ENCODE measurements around the gene PDE7B. TPM values are rescaled to one million over a fixed set of nuclear protein-coding genes. Genes with fewer than 3 reads are reported as not detected.

PDE7B gene
- total and polyA plus RNA-seq, 9 of the 15 experiments (the other 6 are each of a cell fraction or from before 2014, with no cell fraction given) = 0.01 TPM; not detected in 8

- Histone ChIP-seq H3K4me1 (replicated peaks in 1 of 2; ENCODE audit: control insufficient read depth in 2 of 2, insufficient read depth in 2 of 2, low read length in 2 of 2) (no peaks in the 10 kb centered on the region), H2AFZ (ENCODE audit: low read depth, low read length) (no peak overlapping the region), H3K27me3 (ENCODE audit: control insufficient read depth in 2 of 2, insufficient read depth in 2 of 2, low read length in 2 of 2) (peaks cover 5 to 21% of the 10 kb centered on the region in 2 experiments; a peak in 4 of 5 replicates), H3K9me1 (ENCODE audit: control insufficient read depth, insufficient read depth, low read length) (no peaks in the 10 kb centered on the region), H3K27ac (ENCODE audit: extremely low read depth, low read depth, low read length) (no peak overlapping the region), H3K9ac (ENCODE audit: insufficient read depth in 1 of 2, low read depth in 2 of 2, low read length in 2 of 2) (no peak overlapping the region), H3K4me2 (ENCODE audit: insufficient read depth, low read length) (no peak overlapping the region), H3K36me3 (ENCODE audit: control insufficient read depth, insufficient read depth, low read length) (no peaks in the 10 kb centered on the region), H3K4me3 (no peak overlapping the region), H3K9me3 (replicated peaks; ENCODE audit: control insufficient read depth, insufficient read depth, low read depth, low read length) (no peaks in the 10 kb centered on the region), H3K79me2 (ENCODE audit: control insufficient read depth, insufficient read depth, low read length) (no peaks in the 10 kb centered on the region), H4K20me1 (replicated peaks; ENCODE audit: control insufficient read depth, insufficient read depth, low read length) (no peaks in the 10 kb centered on the region)
- ATAC-seq (no peak), DNase-seq (ENCODE audit: extremely low read depth in 1 of 4, low spot score in 3 of 4) (no peak), FAIRE-seq (no peak)
- POLR2A ChIA-PET = interaction anchor here (0.6 to 1.4 kb wide), 2 partner anchors 23 to 251 kb away, joined by 3 read pairs; no protein-coding TSS in a partner anchor
- CTCF ChIA-PET (ENCODE audit: low intra/inter-chr PET ratio) = no interaction called here
- TF ChIP-seq POLR2AphosphoS2 (IDR thresholded peaks at IDR 0.05; ENCODE audit: low read length) (no peak), MXD1 (CRISPR knock-in tag; IDR thresholded peaks at IDR 0.05; ENCODE audit: borderline replicate concordance, poor library complexity, severe bottlenecking) (no peak), STAT5A (IDR thresholded peaks at IDR 0.05; ENCODE audit: borderline replicate concordance, low read length) (no peak), HDGF (IDR thresholded peaks at IDR 0.05) (no peak), PHB (CRISPR knock-in tag; IDR thresholded peaks at IDR 0.05) (no peak), MAFK (IDR thresholded peaks at IDR 0.05; ENCODE audit: low read length) (no peak), RBM39 (optimal IDR thresholded peaks at IDR 0.05; ENCODE audit: low read depth, low read length) (no peak), HBP1 (CRISPR knock-in tag; IDR thresholded peaks at IDR 0.05) (no peak), NCOA1 (IDR thresholded peaks at IDR 0.05; ENCODE audit: low read depth) (no peak), HDAC6 (IDR thresholded peaks at IDR 0.05; ENCODE audit: low read depth, low read length) (no peak), HDAC2 (IDR thresholded peaks at IDR 0.05) (no peak), THRAP3 (IDR thresholded peaks at IDR 0.05; ENCODE audit: borderline replicate concordance) (no peak), ZBTB11 (CRISPR knock-in tag; IDR thresholded peaks at IDR 0.05) (no peak), FOXJ2 (tag; IDR thresholded peaks at IDR 0.05) (no peak), ZNF699 (CRISPR knock-in tag; IDR thresholded peaks at IDR 0.05; ENCODE audit: insufficient replicate concordance) (no peak), YBX1 (IDR thresholded peaks at IDR 0.05) (no peak), PTRF (tag; IDR thresholded peaks at IDR 0.05) (no peak)
- WGBS (ENCODE audit: insufficient coverage, low coverage, missing lambda C conversion rate) = 3% methylated on average over 8 of the region's 8 CpGs
- in situ Hi-C loops (cut with MboI) (no loop called here), intact Hi-C loops (cut with micrococcal nuclease) (no loop called here)
- BruUV-seq (replicated peaks) = no TSS peak
These were observed 185.9 kb downstream of the PDE7B start for GRCh38 chr6:136037242-136037875.
